GM18951 (cell line): Measurements from ENCODE around the gene CADPS.

Experiments used
- POLR2A ChIP-seq: IDR thresholded peaks from 4 replicates; pipeline ENCODE4 v1.6.1; 2011; ENCODE audit warnings: mild to moderate bottlenecking; ENCODE audit not compliant: insufficient read length, insufficient read depth; ENCODE audit errors: extremely low read depth
- in situ Hi-C: fragments of 300-500 bp; cut with MboI; formaldehyde crosslinking; loops from one replicate; pipeline ENCODE4 v1.12.0; 2022; ENCODE audit warnings: low sequenced_read_pairs, mixed read lengths, inconsistent platforms; ENCODE audit not compliant: unreplicated experiment

The CADPS gene

GRCh38 chr3:62562017-62562416, 313.2 kb downstream of the CADPS start:
- in situ Hi-C loops = loop anchor here (25.0 kb wide), 2 partner anchors 225 to 350 kb away; no protein-coding TSS in a partner anchor
- no peak for TF ChIP-seq POLR2A

- in situ Hi-C loops = loop anchor here (25.0 kb wide), 2 partner anchors 223 to 348 kb away; no protein-coding TSS in a partner anchor
- no peak for TF ChIP-seq POLR2A
Measured at GRCh38 chr3:62559831-62560445, 315.3 kb downstream of the CADPS start.

DNA sequence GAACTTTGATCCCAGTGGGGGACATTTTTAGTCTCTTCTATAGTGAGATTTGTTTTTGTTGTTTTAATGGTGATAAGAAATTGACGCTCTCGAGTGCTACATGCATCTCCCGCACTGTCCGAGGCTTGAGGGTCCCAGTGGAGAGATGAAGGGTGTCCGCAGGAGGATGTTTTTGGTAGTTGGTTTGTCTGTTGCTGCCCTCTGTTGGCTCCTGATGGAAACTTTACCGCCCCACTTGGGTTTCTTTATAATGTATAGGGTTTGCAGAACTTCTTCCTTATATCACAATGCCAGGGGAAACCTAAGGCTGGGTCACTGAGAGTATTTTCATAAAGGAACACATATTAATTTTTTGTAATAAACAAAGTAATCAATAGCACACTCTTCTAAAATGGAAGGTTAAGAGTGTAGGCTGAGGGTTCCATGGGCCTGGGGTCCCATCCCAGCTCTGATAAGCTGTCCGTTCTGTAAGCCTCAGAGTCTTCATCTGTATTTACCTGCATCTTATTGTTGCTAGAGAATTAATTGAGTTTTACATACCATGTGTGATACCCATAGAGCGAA, 316.6 kb downstream of the CADPS start:
- TF ChIP-seq POLR2A = no peak
- in situ Hi-C loops = loop anchor here (25.0 kb wide), 2 partner anchors 221 to 346 kb away; no protein-coding TSS in a partner anchor

GRCh38 chr3:62557983-62558382, 317.2 kb downstream of the CADPS start:
- in situ Hi-C loops = loop anchor here (25.0 kb wide), 2 partner anchors 221 to 346 kb away; no protein-coding TSS in a partner anchor
- no peak for TF ChIP-seq POLR2A

- no peak for TF ChIP-seq POLR2A
- in situ Hi-C loops = loop anchor here (25.0 kb wide), 2 partner anchors 220 to 345 kb away; no protein-coding TSS in a partner anchor
Measured at GRCh38 chr3:62557450-62557849, 317.8 kb downstream of the CADPS start.

GRCh38 chr3:62556121-62556815, 318.9 kb downstream of the CADPS start:
- no peak for TF ChIP-seq POLR2A
- in situ Hi-C loops = loop anchor here (25.0 kb wide), 2 partner anchors 219 to 344 kb away; no protein-coding TSS in a partner anchor

DNA sequence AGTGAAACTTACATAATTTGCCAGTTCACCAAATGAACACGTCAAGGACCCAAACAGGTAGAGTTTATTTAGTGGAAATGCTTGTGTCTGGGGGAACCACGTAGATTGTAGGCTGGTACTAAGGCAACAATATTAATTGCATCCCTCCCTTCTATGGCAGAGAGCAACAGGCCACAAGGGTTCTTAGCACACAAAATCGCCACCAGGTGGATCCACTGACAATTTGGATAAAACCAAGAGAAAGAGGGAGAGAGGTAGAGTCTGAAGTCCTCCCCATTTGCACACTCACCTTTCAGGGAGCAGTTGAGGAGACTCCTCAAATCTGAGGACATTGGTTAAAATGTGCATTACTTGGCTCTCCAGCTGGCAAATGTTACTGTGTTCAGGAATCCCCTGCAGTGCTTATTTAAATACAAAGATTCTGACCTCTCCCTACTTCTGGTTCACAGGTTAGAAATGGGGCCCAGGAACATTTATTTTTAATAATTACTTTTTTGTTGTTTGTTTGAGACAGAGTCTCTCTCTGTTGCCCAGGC, 320.9 kb downstream of the CADPS start:
- in situ Hi-C loops = loop anchor here (25.0 kb wide), 2 partner anchors 217 to 342 kb away; no protein-coding TSS in a partner anchor
- TF ChIP-seq POLR2A = no peak

DNA sequence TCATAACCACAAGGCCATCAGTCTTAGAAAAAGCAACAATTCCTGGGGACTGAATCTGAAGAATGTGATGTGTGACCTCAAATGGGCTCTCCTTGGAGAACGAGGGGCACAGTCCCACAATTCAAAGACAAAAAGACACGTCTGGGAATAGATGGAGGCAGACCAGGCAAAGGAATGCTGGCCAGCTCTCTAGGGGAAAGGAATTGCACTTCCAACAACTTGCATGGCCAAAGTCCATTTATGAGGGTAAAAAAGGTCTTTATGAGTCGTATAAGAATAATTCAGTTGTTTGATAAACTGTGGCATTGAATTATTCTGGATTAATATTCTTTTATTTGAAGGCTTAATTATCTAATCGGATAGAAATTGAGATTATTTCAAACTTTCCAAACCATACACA, 321.4 kb downstream of the CADPS start:
- no peak for TF ChIP-seq POLR2A
- in situ Hi-C loops = loop anchor here (25.0 kb wide), 2 partner anchors 217 to 342 kb away; no protein-coding TSS in a partner anchor

DNA sequence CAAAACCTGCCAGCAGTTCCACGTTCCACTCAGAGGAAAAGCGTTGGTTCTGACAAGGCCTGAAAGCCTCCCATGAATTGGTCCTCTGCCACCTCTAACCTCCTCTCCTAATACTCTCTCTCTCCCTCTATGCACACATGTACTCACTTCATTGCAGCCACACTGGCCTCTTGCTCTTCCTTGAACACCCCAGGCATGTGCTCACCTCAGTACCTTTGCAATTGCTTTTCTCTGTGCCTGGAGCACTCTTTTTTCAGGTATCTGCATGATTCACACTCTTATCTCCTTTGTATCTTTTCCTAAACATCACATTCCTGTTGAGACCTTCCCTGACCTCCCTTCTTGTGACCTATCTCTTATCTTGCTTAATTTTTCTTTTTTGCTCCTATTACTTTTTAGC, 323.7 kb downstream of the CADPS start:
- no peak for TF ChIP-seq POLR2A
- in situ Hi-C loops = loop anchor here (25.0 kb wide), 2 partner anchors 214 to 339 kb away; no protein-coding TSS in a partner anchor

GRCh38 chr3:62550439-62550838, 324.8 kb downstream of the CADPS start:
- in situ Hi-C loops = loop anchor here (25.0 kb wide), 2 partner anchors 213 to 338 kb away; no protein-coding TSS in a partner anchor
- TF ChIP-seq POLR2A = no peak

- no peak for TF ChIP-seq POLR2A
- in situ Hi-C loops = no loop called here
Measured at GRCh38 chr3:62548528-62549205, 326.5 kb downstream of the CADPS start.

DNA sequence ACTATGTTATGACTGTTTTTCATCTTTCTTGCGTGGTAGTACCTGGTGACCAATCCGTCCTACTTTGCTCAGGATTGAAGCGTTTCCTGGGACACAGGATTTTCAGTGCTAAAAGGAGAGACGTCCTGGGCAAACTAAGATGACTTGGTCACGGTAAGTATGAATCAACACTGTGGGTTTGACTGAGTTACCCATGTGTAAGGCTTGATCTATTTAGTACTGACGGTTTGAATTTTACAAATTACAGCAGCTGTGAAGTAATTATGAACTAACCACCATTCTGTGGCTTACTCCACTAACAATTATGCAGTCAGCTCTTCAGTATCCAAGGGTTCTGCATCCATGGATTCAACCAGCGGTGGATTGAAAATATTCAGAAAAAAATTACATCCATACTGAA, 328.9 kb downstream of the CADPS start:
- no peak for TF ChIP-seq POLR2A
- in situ Hi-C loops = no loop called here
